ENCODE results near the gene COMT. TPM values are rescaled to one million over a fixed set of nuclear protein-coding genes. Genes with fewer than 3 reads are reported as not detected.

Gene COMT
- total and polyA plus RNA-seq, 11 donors: 69.7 to 249 (median 119) TPM

GRCh38 chr22:20003304-20003703 is 61.7 kb downstream of the COMT start:
- peaks cover 0 to 37% (median 24%) of the 10 kb centered on the region in 12 donors for H3K4me1 ChIP-seq
- H3K4me3 ChIP-seq: no peak overlapping the region
- no peak for TF ChIP-seq POLR2A (IDR thresholded peaks at IDR 0.05)
- no peak for TF ChIP-seq CTCF (IDR thresholded peaks at IDR 0.05)
- no peak overlapping the region for H3K27ac ChIP-seq
- H3K27me3 ChIP-seq: no peaks in the 10 kb centered on the region
- H3K36me3 ChIP-seq: peaks cover 0 to 4% (median 0%) of the 10 kb centered on the region in 9 donors
- 94 to 100% (median 97%) methylated on average over 1 of the region's 1 CpG for WGBS, 4 donors
- DNase-seq (no peak), ATAC-seq (no peak)
- peaks cover 0 to 21% (median 8%) of the 10 kb centered on the region in 12 donors for H3K9me3 ChIP-seq
- intact Hi-C loops (cut with DNase I): no loop called here

- Histone ChIP-seq H3K4me1 (peaks cover 0 to 26% (median 13%) of the 10 kb centered on the region in 12 donors), H3K27ac (no peak overlapping the region), H3K36me3 (peaks cover 0 to 4% (median 0%) of the 10 kb centered on the region in 9 donors), H3K4me3 (no peak overlapping the region), H3K27me3 (no peaks in the 10 kb centered on the region), H3K9me3 (peaks cover 0 to 21% (median 8%) of the 10 kb centered on the region in 12 donors)
- DNase-seq (no peak), ATAC-seq (no peak)
- intact Hi-C loops (cut with DNase I): no loop called here
- TF ChIP-seq CTCF (IDR thresholded peaks at IDR 0.05) (no peak), POLR2A (IDR thresholded peaks at IDR 0.05) (no peak)
- 95 to 99% (median 97%) methylated on average over 3 of the region's 3 CpGs for WGBS, 4 donors
Measured at GRCh38 chr22:20004464-20004863, 62.9 kb downstream of the COMT start.

GRCh38 chr22:20008221-20008995 is 66.8 kb downstream of the COMT start:
- DNase-seq (peak in 3 of 5 donors; percentile 19 to 23 (median 23)), ATAC-seq (no peak)
- H3K27ac ChIP-seq: no peak overlapping the region
- peaks cover 0 to 13% (median 7%) of the 10 kb centered on the region in 12 donors for H3K9me3 ChIP-seq
- intact Hi-C loops (cut with DNase I): no loop called here
- H3K4me1 ChIP-seq: peaks cover 0 to 21% (median 8%) of the 10 kb centered on the region in 12 donors
- WGBS, 4 donors: 87 to 93% (median 89%) methylated on average over 11 of the region's 11 CpGs
- H3K36me3 ChIP-seq: peaks cover 0 to 2% (median 0%) of the 10 kb centered on the region in 9 donors
- no peak overlapping the region for H3K4me3 ChIP-seq
- no peak for TF ChIP-seq POLR2A (IDR thresholded peaks at IDR 0.05)
- no peak for TF ChIP-seq CTCF (IDR thresholded peaks at IDR 0.05)
- H3K27me3 ChIP-seq: no peaks in the 10 kb centered on the region

GRCh38 chr22:20009018-20009491 is 67.5 kb downstream of the COMT start:
- 93 to 100% (median 95%) methylated on average over 4 to 9 of the region's 9 CpGs for WGBS, 4 donors
- intact Hi-C loops (cut with DNase I): no loop called here

More at GRCh38 chr22:20009018-20009491, 67.5 kb downstream of the COMT start:
- Histone ChIP-seq H3K27ac (no peak overlapping the region), H3K4me3 (no peak overlapping the region), H3K9me3 (peaks cover 0 to 8% (median 4%) of the 10 kb centered on the region in 12 donors), H3K27me3 (no peaks in the 10 kb centered on the region), H3K4me1 (peaks cover 0 to 28% (median 11%) of the 10 kb centered on the region in 12 donors), H3K36me3 (no peaks in the 10 kb centered on the region)
- DNase-seq: peak in 3 of 5 donors; percentile 9 to 30 (median 24)
- no peak for TF ChIP-seq POLR2A (IDR thresholded peaks at IDR 0.05)
- no peak for TF ChIP-seq CTCF (IDR thresholded peaks at IDR 0.05)
- no peak for ATAC-seq
